SK-N-MC (cell line): ENCODE measurements around the gene ZNF134.

ENCODE experiments used
- FOXP2 ChIP-seq: optimal IDR thresholded peaks from 2 replicates; pipeline ENCODE3; 2011; ENCODE audit warnings: mild to moderate bottlenecking, moderate library complexity; ENCODE audit not compliant: insufficient read depth; ENCODE audit errors: extremely low read length, control extremely low read depth
- POLR2AphosphoS5 ChIP-seq: IDR thresholded peaks from 2 replicates; pipeline ENCODE4 v1.6.1; 2012; ENCODE audit warnings: mild to moderate bottlenecking, low read depth, low read length, borderline replicate concordance

DNA sequence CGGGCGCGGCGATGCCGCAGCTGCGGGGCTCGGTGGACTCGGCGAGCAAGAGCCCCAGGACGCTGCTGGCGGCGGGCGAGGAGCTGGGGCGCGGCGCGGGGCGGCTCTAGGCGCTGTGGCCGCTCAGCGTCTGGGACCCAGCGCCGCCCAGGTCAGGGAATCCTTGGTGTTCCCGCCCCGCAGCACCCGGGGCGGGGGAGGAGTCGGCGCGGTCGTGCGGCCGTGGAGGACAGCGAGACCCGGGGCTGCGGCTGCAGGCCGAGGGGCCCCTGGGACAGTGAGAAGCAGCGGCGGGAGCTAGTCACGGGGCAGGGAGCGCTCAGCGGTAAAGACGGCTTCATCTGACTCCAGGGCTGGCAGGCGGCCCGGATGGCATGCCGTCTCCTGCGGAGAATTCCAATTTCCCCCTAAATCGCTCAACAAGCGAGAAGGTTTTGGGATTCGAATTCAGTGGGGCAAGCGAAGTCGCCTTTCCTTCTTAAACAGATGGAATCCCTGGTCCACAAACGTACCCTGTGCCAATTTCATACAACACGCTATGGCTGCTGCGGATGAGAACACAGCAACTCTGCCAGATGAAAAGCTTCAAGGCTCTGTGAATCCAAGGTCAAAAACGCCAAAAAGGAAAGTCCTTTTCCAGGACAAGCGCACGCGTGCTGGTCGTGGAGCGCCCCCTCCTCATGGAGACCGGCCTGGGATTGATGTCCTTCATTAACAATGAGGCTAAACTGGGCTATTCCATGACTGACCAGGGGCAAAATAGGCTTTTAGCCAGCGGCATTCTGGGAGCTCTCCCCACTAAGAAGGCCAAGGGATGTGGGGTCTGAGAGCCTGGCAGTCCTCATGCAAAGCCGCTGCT, 50.5 kb downstream of the ZNF134 start:
- TF ChIP-seq POLR2AphosphoS5: no peak
- no peak for TF ChIP-seq FOXP2
